ENCODE measurements around the gene SND1.
"Not testable (repeated sequence)": the region's sequence is repeated elsewhere in the genome, so short reads cannot be mapped to it uniquely, and the experiment has no call there.

Gene SND1

GRCh38 chr7:127652333-127653248, 597 bp downstream of the SND1 start:
- no peak for DNase-seq (ENCODE audit: low read depth in 3 of 3)

- no peak for DNase-seq (ENCODE audit: low read depth in 3 of 3)
Measured at GRCh38 chr7:127653396-127653795, 1.4 kb downstream of the SND1 start.

GRCh38 chr7:127654404-127655394, 2.7 kb downstream of the SND1 start:
- no peak for DNase-seq (ENCODE audit: low read depth in 3 of 3)

- DNase-seq (ENCODE audit: low read depth in 3 of 3): no peak
Measured at GRCh38 chr7:127655720-127656119, 3.7 kb downstream of the SND1 start.

- DNase-seq (ENCODE audit: low read depth in 3 of 3): no peak
Measured at GRCh38 chr7:127657500-127657899, 5.5 kb downstream of the SND1 start.

GRCh38 chr7:127658970-127659630, 7.1 kb downstream of the SND1 start:
- no peak for DNase-seq (ENCODE audit: low read depth in 3 of 3)

GRCh38 chr7:127665922-127666321, 13.9 kb downstream of the SND1 start:
- no peak for DNase-seq (ENCODE audit: low read depth in 3 of 3)

- no peak for DNase-seq (ENCODE audit: low read depth in 3 of 3)
Measured at GRCh38 chr7:127666602-127667001, 14.6 kb downstream of the SND1 start.

- no peak for DNase-seq (ENCODE audit: low read depth in 3 of 3)
Measured at GRCh38 chr7:127667017-127667670, 15.2 kb downstream of the SND1 start.

- no peak for DNase-seq (ENCODE audit: low read depth in 3 of 3)
Measured at GRCh38 chr7:127667759-127668530, 16.0 kb downstream of the SND1 start.

GRCh38 chr7:127671341-127671740, 19.3 kb downstream of the SND1 start:
- DNase-seq (ENCODE audit: low read depth in 3 of 3): no peak

- DNase-seq (ENCODE audit: low read depth in 3 of 3): no peak
Measured at GRCh38 chr7:127673902-127674301, 21.9 kb downstream of the SND1 start.

GRCh38 chr7:127674361-127674760, 22.4 kb downstream of the SND1 start:
- no peak for DNase-seq (ENCODE audit: low read depth in 3 of 3)

GRCh38 chr7:127674923-127675322, 22.9 kb downstream of the SND1 start:
- DNase-seq (ENCODE audit: low read depth in 3 of 3): not testable (repeated sequence)

GRCh38 chr7:127675721-127676120, 23.7 kb downstream of the SND1 start:
- no peak for DNase-seq (ENCODE audit: low read depth in 3 of 3)

- no peak for DNase-seq (ENCODE audit: low read depth in 3 of 3)
Measured at GRCh38 chr7:127677433-127678230, 25.6 kb downstream of the SND1 start.

- DNase-seq (ENCODE audit: low read depth in 3 of 3): no peak
Measured at GRCh38 chr7:127678337-127678736, 26.3 kb downstream of the SND1 start.

GRCh38 chr7:127678947-127679346, 27.0 kb downstream of the SND1 start:
- no peak for DNase-seq (ENCODE audit: low read depth in 3 of 3)

GRCh38 chr7:127680983-127681382, 29.0 kb downstream of the SND1 start:
- no peak for DNase-seq (ENCODE audit: low read depth in 3 of 3)

GRCh38 chr7:127682140-127682539, 30.1 kb downstream of the SND1 start:
- DNase-seq (ENCODE audit: low read depth in 3 of 3): no peak
